ENCODE data around the gene KLHL22. TPM values are rescaled to one million over a fixed set of nuclear protein-coding genes. Genes with fewer than 3 reads are reported as not detected.

Gene KLHL22
- total and polyA plus RNA-seq, 2 of the 13 experiments (the other 11 are each of a cell fraction or from before 2014, with no cell fraction given): 10.9 to 14.8 TPM

- peak; percentile 55; the same call in 1 of the 2 replicates for TF ChIP-seq ZNF441 (CRISPR knock-in tag; IDR thresholded peaks at IDR 0.05; ENCODE audit: borderline replicate concordance)
- TF ChIP-seq NR2C2 (CRISPR knock-in tag; IDR thresholded peaks at IDR 0.05; ENCODE audit: borderline replicate concordance): peak; percentile 28; the same call in 1 of the 2 replicates
- TF ChIP-seq ZNF790 (CRISPR knock-in tag; IDR thresholded peaks at IDR 0.05; ENCODE audit: borderline replicate concordance): no peak
- TF ChIP-seq RXRA (CRISPR knock-in tag; IDR thresholded peaks at IDR 0.05): no peak
- TF ChIP-seq HNRNPK (IDR thresholded peaks at IDR 0.05; ENCODE audit: low read depth, low read length, poor library complexity, severe bottlenecking): peak; percentile 9
- TF ChIP-seq ZNF563 (CRISPR knock-in tag; IDR thresholded peaks at IDR 0.05): peak; percentile 24; the same call in 1 of the 2 replicates
- no peak for TF ChIP-seq CHD4 (IDR thresholded peaks at IDR 0.05; ENCODE audit: borderline replicate concordance, low read length)
- peak; percentile 61 for TF ChIP-seq RBFOX2 (IDR thresholded peaks at IDR 0.05; ENCODE audit: low read depth, low read length)
- TF ChIP-seq HNF1B (CRISPR knock-in tag; IDR thresholded peaks at IDR 0.05): no peak
- no peak for TF ChIP-seq ELF4 (CRISPR knock-in tag; IDR thresholded peaks at IDR 0.05; ENCODE audit: borderline replicate concordance)
- no peak for TF ChIP-seq ZNF780A (CRISPR knock-in tag; IDR thresholded peaks at IDR 0.05)
- peak; percentile 57 for TF ChIP-seq TEAD3 (CRISPR knock-in tag; optimal IDR thresholded peaks at IDR 0.05; ENCODE audit: borderline replicate concordance)
- no peak for TF ChIP-seq BCL6 (CRISPR knock-in tag; IDR thresholded peaks at IDR 0.05)
- TF ChIP-seq ZNF180 (CRISPR knock-in tag; IDR thresholded peaks at IDR 0.05; ENCODE audit: borderline replicate concordance, low read depth): no peak
- TF ChIP-seq ZNF850 (CRISPR knock-in tag; conservative IDR thresholded peaks at IDR 0.05): no peak
- TF ChIP-seq MED1 (CRISPR knock-in tag; IDR thresholded peaks at IDR 0.05): no peak
- no peak for TF ChIP-seq FIP1L1 (IDR thresholded peaks at IDR 0.05; ENCODE audit: borderline replicate concordance, insufficient read depth, low read depth, low read length)
- no peak for TF ChIP-seq ZBTB42 (CRISPR knock-in tag; IDR thresholded peaks at IDR 0.05)
- TF ChIP-seq RAD21 (CRISPR knock-in tag; IDR thresholded peaks at IDR 0.05): peak; percentile 31; the same call in 1 of the 2 replicates
- TF ChIP-seq NFATC3 (CRISPR knock-in tag; IDR thresholded peaks at IDR 0.05): no peak
- TF ChIP-seq PATZ1 (CRISPR knock-in tag; IDR thresholded peaks at IDR 0.05): 0 out of 2 replicates have a peak, but pooled peaks have one; percentile 16
- TF ChIP-seq ZMAT5 (CRISPR knock-in tag; IDR thresholded peaks at IDR 0.05; ENCODE audit: borderline replicate concordance, low read depth): no peak
- no peak for TF ChIP-seq KMT2B (CRISPR knock-in tag; IDR thresholded peaks at IDR 0.05)
- 0 out of 2 replicates have a peak, but pooled peaks have one; percentile 28 for TF ChIP-seq PAXIP1 (CRISPR knock-in tag; conservative IDR thresholded peaks at IDR 0.05)
Observed at GRCh38 chr22:20436307-20436767, 59.3 kb downstream of the KLHL22 start (continued).

Measured in HepG2 (cell line).